Measurements from ENCODE around the gene CLPTM1L. TPM values are rescaled to one million over a fixed set of nuclear protein-coding genes. Genes with fewer than 3 reads are reported as not detected.
"Not testable (repeated sequence)": the region's sequence is repeated elsewhere in the genome, so short reads cannot be mapped to it uniquely, and the experiment has no call there.

The CLPTM1L gene
- total and polyA plus RNA-seq, 9 donors: 28.1 to 96.2 (median 49.0) TPM

GRCh38 chr5:1363581-1363980 lies 18.7 kb upstream of the CLPTM1L start:
- intact Hi-C loops (cut with DNase I): no loop called here
- WGBS, 3 donors: 75 to 79% (median 78%) methylated on average over 16 of the region's 16 CpGs

GRCh38 chr5:1363160-1363559 lies 18.3 kb upstream of the CLPTM1L start:
- intact Hi-C loops (cut with DNase I): no loop called here
- Histone ChIP-seq H3K4me3 (no peak overlapping the region), H3K27ac (no peak overlapping the region), H3K27me3 (no peaks in the 10 kb centered on the region), H3K36me3 (no peaks in the 10 kb centered on the region), H3K4me1 (ENCODE audit: insufficient read depth) (no peaks in the 10 kb centered on the region), H3K9me3 (no peaks in the 10 kb centered on the region)
- 35 to 43% (median 36%) methylated on average over 6 of the region's 6 CpGs for WGBS, 3 donors
- TF ChIP-seq POLR2A (IDR thresholded peaks at IDR 0.05): no peak
- TF ChIP-seq CTCF (IDR thresholded peaks at IDR 0.05): no peak
- TF ChIP-seq EP300 (IDR thresholded peaks at IDR 0.05): no peak
- DNase-seq: no peak

More at GRCh38 chr5:1363581-1363980, 18.7 kb upstream of the CLPTM1L start:
- Histone ChIP-seq H3K4me1 (ENCODE audit: insufficient read depth) (no peaks in the 10 kb centered on the region), H3K9me3 (no peaks in the 10 kb centered on the region), H3K27me3 (no peaks in the 10 kb centered on the region), H3K36me3 (no peaks in the 10 kb centered on the region), H3K27ac (no peak overlapping the region), H3K4me3 (no peak overlapping the region)
- DNase-seq: no peak
- TF ChIP-seq EP300 (IDR thresholded peaks at IDR 0.05) (no peak), POLR2A (IDR thresholded peaks at IDR 0.05) (no peak), CTCF (IDR thresholded peaks at IDR 0.05) (no peak)

DNA sequence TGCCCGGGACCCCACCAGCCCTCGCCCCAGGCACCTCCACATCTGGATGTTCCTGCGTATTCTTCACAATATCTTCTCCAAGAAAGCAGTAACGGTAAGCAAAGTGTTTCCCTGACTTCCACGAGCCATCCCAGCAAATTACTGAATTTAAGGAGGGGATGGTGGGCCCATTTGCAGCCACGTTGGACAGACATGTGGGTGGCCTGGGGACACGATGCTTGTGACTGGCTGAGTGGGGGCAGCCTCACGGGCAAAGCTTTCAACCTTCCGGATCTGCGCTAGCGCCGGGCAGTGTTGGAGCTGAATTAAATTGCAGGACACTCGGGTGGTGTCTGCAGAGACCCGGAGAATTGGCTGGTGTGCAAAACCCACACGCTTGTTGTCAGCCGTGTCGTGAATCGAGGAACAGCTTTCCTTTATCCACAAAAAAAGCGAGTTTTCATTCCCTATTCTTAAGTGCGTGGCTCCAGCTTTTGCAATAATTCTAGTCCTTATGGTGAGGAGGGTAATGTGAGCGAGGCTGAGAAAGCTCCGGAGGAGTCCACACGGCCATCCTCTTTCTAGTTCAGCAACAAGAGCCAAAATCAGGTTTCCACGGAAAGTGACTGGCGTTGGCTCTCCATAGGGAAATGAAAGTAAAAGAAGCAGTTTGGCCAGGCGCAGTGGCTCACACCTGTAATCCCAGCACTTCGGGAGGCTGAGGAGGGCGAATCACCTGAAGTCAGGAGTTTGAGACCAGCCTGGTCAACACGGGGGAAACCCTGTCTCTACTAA lies 17.5 kb upstream of the CLPTM1L start:
- H3K4me3 ChIP-seq: no peak overlapping the region
- H3K4me1 ChIP-seq (ENCODE audit: insufficient read depth): no peaks in the 10 kb centered on the region
- TF ChIP-seq CTCF (IDR thresholded peaks at IDR 0.05): no peak
- TF ChIP-seq EP300 (IDR thresholded peaks at IDR 0.05): no peak
- TF ChIP-seq POLR2A (IDR thresholded peaks at IDR 0.05): no peak
- no peaks in the 10 kb centered on the region for H3K27me3 ChIP-seq
- no peak for DNase-seq
- no peak overlapping the region for H3K27ac ChIP-seq
- 77 to 85% (median 80%) methylated on average over 29 of the region's 29 CpGs for WGBS, 3 donors
- intact Hi-C loops (cut with DNase I): no loop called here
- no peaks in the 10 kb centered on the region for H3K9me3 ChIP-seq
- H3K36me3 ChIP-seq: no peaks in the 10 kb centered on the region

DNA sequence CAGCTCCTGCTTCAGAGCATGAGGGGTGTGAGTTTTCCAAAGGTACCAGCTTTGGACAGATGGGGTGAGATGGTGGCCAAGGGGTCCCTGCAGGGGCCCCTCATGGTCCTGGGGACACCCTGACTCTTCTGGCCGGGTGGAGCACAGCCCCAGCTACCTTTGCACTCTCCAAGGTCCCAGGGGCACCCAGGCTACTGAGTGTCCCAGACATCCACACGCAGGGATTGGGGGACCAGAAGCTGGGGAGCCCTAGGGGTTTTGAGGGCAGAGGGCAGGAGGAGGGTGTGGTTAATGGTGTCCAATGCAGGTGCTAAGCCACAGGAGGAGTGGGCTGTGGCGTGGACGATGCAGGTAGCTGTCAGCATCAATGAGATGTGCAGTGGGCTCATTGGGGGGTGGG lies 16.0 kb upstream of the CLPTM1L start:
- intact Hi-C loops (cut with DNase I): no loop called here
- 68 to 72% (median 68%) methylated on average over 4 of the region's 4 CpGs for WGBS, 3 donors
- no peak for TF ChIP-seq CTCF (IDR thresholded peaks at IDR 0.05)
- no peak for TF ChIP-seq EP300 (IDR thresholded peaks at IDR 0.05)
- TF ChIP-seq POLR2A (IDR thresholded peaks at IDR 0.05): no peak
- Histone ChIP-seq H3K27me3 (no peaks in the 10 kb centered on the region), H3K27ac (no peak overlapping the region), H3K36me3 (no peaks in the 10 kb centered on the region), H3K9me3 (no peaks in the 10 kb centered on the region), H3K4me1 (ENCODE audit: insufficient read depth) (no peaks in the 10 kb centered on the region), H3K4me3 (no peak overlapping the region)
- DNase-seq: no peak

DNA sequence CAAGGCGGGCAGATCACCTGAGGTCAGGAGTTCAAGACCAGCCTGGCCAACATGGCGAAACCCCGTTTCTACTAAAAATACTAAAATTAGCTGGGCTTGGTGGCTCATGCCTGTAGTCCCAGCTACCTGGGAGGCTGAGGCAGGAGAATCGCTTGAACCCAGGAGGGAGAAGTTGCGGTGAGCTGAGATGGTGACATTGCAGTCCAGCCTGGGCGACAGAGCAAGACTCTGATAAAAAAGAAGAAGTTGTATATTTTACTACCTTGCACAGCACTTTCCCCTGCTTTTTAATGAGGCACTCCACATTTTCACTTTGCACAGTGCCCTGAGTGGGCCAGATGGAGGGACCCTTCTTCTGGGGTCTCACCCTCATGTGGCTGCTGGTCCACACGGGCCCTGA lies 15.5 kb upstream of the CLPTM1L start:
- DNase-seq; H3K27me3 ChIP-seq; intact Hi-C loops (cut with DNase I); H3K9me3 ChIP-seq; H3K4me3 ChIP-seq; H3K36me3 ChIP-seq; H3K4me1 ChIP-seq (ENCODE audit: insufficient read depth); H3K27ac ChIP-seq: not testable (repeated sequence)
- 66 to 77% (median 68%) methylated on average over 7 of the region's 7 CpGs for WGBS, 3 donors
